Activated T-helper 17 cell treated with anti-CD3 and anti-CD28 coated beads, Interleukin-2, amount 50 U/mL, for 72 hours (primary cell): ENCODE measurements around the gene INPP4B. TPM values are rescaled to one million over a fixed set of nuclear protein-coding genes. Genes with fewer than 3 reads are reported as not detected.

Experiments used
- ATAC-seq: fragments of 150-1000 bp; cut with Tn5 transposase; replicated peaks from 2 replicates; pipeline ENCODE4 v1.10.0; 2021; ENCODE audit warnings: mild to moderate bottlenecking, moderate library complexity
- H3K27ac Mint-ChIP-seq: one replicate; pipeline ENCODE4 v1.8.0; 2022; ENCODE audit warnings: mixed read lengths
- H3K27me3 Mint-ChIP-seq: one replicate; pipeline ENCODE4 v1.8.0; 2022; ENCODE audit warnings: mixed read lengths
- H3K36me3 Mint-ChIP-seq: one replicate; pipeline ENCODE4 v1.8.0; 2022; ENCODE audit warnings: low read depth, mild to moderate bottlenecking, mixed read lengths
- H3K4me1 Mint-ChIP-seq: one replicate; pipeline ENCODE4 v1.8.0; 2022; ENCODE audit warnings: mixed read lengths
- H3K4me3 Mint-ChIP-seq: one replicate; pipeline ENCODE4 v1.8.0; 2022; ENCODE audit warnings: mild to moderate bottlenecking, mixed read lengths
- H3K9me3 Mint-ChIP-seq: one replicate; pipeline ENCODE4 v1.8.0; 2022; ENCODE audit warnings: mixed read lengths
- total RNA-seq, 2 donors: library from RNA; stranded (reverse); gene quantifications; one replicate each; pipeline ENCODE4 v1.2.3, GENCODE V29; 2022

The INPP4B gene
- total RNA-seq, 2 donors from 2014 or later, result 53.9 to 65.0 TPM

- H3K27ac Mint-ChIP-seq, result no peak overlapping the region
- H3K4me3 Mint-ChIP-seq, result no peak overlapping the region
- ATAC-seq, result no peak
- H3K36me3 Mint-ChIP-seq, result peaks cover 69% of the 10 kb centered on the region
- no peaks in the 10 kb centered on the region for H3K9me3 Mint-ChIP-seq
- peaks cover 9% of the 10 kb centered on the region for H3K4me1 Mint-ChIP-seq
- no peaks in the 10 kb centered on the region for H3K27me3 Mint-ChIP-seq
These were observed 742.1 kb downstream of the INPP4B start for GRCh38 chr4:142104041-142104440.

- no peak for ATAC-seq
- Mint-ChIP-seq H3K36me3 (peaks cover 64% of the 10 kb centered on the region), H3K4me1 (peaks cover 10% of the 10 kb centered on the region), H3K27me3 (no peaks in the 10 kb centered on the region), H3K9me3 (no peaks in the 10 kb centered on the region), H3K27ac (no peak overlapping the region), H3K4me3 (no peak overlapping the region)
These were observed 744.7 kb downstream of the INPP4B start for GRCh38 chr4:142101401-142101800.

GRCh38 chr4:142100941-142101340 lies 745.2 kb downstream of the INPP4B start:
- Mint-ChIP-seq H3K4me1 (peaks cover 10% of the 10 kb centered on the region), H3K27ac (peak overlapping the region; percentile 67), H3K4me3 (no peak overlapping the region), H3K27me3 (no peaks in the 10 kb centered on the region), H3K36me3 (peaks cover 63% of the 10 kb centered on the region), H3K9me3 (no peaks in the 10 kb centered on the region)
- no peak for ATAC-seq

- ATAC-seq, result no peak
- Mint-ChIP-seq H3K27me3 (no peaks in the 10 kb centered on the region), H3K4me3 (no peak overlapping the region), H3K27ac (peak overlapping the region; percentile 9), H3K9me3 (no peaks in the 10 kb centered on the region), H3K36me3 (peaks cover 67% of the 10 kb centered on the region), H3K4me1 (peaks cover 10% of the 10 kb centered on the region)
These were observed 747.1 kb downstream of the INPP4B start for GRCh38 chr4:142098900-142099545.

- peaks cover 67% of the 10 kb centered on the region for H3K36me3 Mint-ChIP-seq
- H3K4me1 Mint-ChIP-seq, result peaks cover 10% of the 10 kb centered on the region
- no peaks in the 10 kb centered on the region for H3K27me3 Mint-ChIP-seq
- no peaks in the 10 kb centered on the region for H3K9me3 Mint-ChIP-seq
- H3K4me3 Mint-ChIP-seq, result no peak overlapping the region
- ATAC-seq, result no peak
- H3K27ac Mint-ChIP-seq, result peak overlapping the region; percentile 9
These were observed 747.7 kb downstream of the INPP4B start for GRCh38 chr4:142098380-142098779.

GRCh38 chr4:142097015-142097414 lies 749.1 kb downstream of the INPP4B start:
- H3K27me3 Mint-ChIP-seq, result no peaks in the 10 kb centered on the region
- ATAC-seq, result no peak
- no peaks in the 10 kb centered on the region for H3K9me3 Mint-ChIP-seq
- no peak overlapping the region for H3K27ac Mint-ChIP-seq
- H3K4me3 Mint-ChIP-seq, result no peak overlapping the region
- peaks cover 67% of the 10 kb centered on the region for H3K36me3 Mint-ChIP-seq
- H3K4me1 Mint-ChIP-seq, result peaks cover 10% of the 10 kb centered on the region

- Mint-ChIP-seq H3K36me3 (peaks cover 69% of the 10 kb centered on the region), H3K27ac (no peak overlapping the region), H3K27me3 (no peaks in the 10 kb centered on the region), H3K9me3 (no peaks in the 10 kb centered on the region), H3K4me3 (no peak overlapping the region), H3K4me1 (peaks cover 10% of the 10 kb centered on the region)
- no peak for ATAC-seq
These were observed 750.1 kb downstream of the INPP4B start for GRCh38 chr4:142095886-142096605.

- H3K4me3 Mint-ChIP-seq, result no peak overlapping the region
- H3K27me3 Mint-ChIP-seq, result no peaks in the 10 kb centered on the region
- H3K9me3 Mint-ChIP-seq, result no peaks in the 10 kb centered on the region
- peaks cover 69% of the 10 kb centered on the region for H3K36me3 Mint-ChIP-seq
- ATAC-seq, result no peak
- no peaks in the 10 kb centered on the region for H3K4me1 Mint-ChIP-seq
- H3K27ac Mint-ChIP-seq, result no peak overlapping the region
These were observed 753.2 kb downstream of the INPP4B start for GRCh38 chr4:142092941-142093340.

- Mint-ChIP-seq H3K27ac (peak overlapping the region; percentile 65), H3K27me3 (no peaks in the 10 kb centered on the region), H3K36me3 (peaks cover 73% of the 10 kb centered on the region), H3K4me3 (no peak overlapping the region), H3K9me3 (no peaks in the 10 kb centered on the region), H3K4me1 (no peaks in the 10 kb centered on the region)
- no peak for ATAC-seq
These were observed 754.4 kb downstream of the INPP4B start for GRCh38 chr4:142091691-142092182.

GRCh38 chr4:142091085-142091513 lies 755.0 kb downstream of the INPP4B start:
- Mint-ChIP-seq H3K27me3 (no peaks in the 10 kb centered on the region), H3K27ac (peak overlapping the region; percentile 30), H3K9me3 (no peaks in the 10 kb centered on the region), H3K4me1 (no peaks in the 10 kb centered on the region), H3K36me3 (peaks cover 78% of the 10 kb centered on the region), H3K4me3 (no peak overlapping the region)
- no peak for ATAC-seq

GRCh38 chr4:142088906-142089305 lies 757.2 kb downstream of the INPP4B start:
- no peak for ATAC-seq
- Mint-ChIP-seq H3K36me3 (peaks cover 71% of the 10 kb centered on the region), H3K9me3 (no peaks in the 10 kb centered on the region), H3K4me3 (no peak overlapping the region), H3K27ac (no peak overlapping the region), H3K4me1 (no peaks in the 10 kb centered on the region), H3K27me3 (no peaks in the 10 kb centered on the region)

GRCh38 chr4:142085513-142086292 lies 760.4 kb downstream of the INPP4B start:
- peak overlapping the region; percentile 29 for H3K27ac Mint-ChIP-seq
- H3K9me3 Mint-ChIP-seq, result no peaks in the 10 kb centered on the region
- ATAC-seq, result no peak
- H3K4me3 Mint-ChIP-seq, result no peak overlapping the region
- H3K27me3 Mint-ChIP-seq, result no peaks in the 10 kb centered on the region
- peaks cover 80% of the 10 kb centered on the region for H3K36me3 Mint-ChIP-seq
- H3K4me1 Mint-ChIP-seq, result no peaks in the 10 kb centered on the region

- no peak overlapping the region for H3K27ac Mint-ChIP-seq
- no peaks in the 10 kb centered on the region for H3K4me1 Mint-ChIP-seq
- H3K9me3 Mint-ChIP-seq, result no peaks in the 10 kb centered on the region
- peaks cover 85% of the 10 kb centered on the region for H3K36me3 Mint-ChIP-seq
- no peak for ATAC-seq
- H3K4me3 Mint-ChIP-seq, result no peak overlapping the region
- H3K27me3 Mint-ChIP-seq, result no peaks in the 10 kb centered on the region
These were observed 762.8 kb downstream of the INPP4B start for GRCh38 chr4:142083264-142083663.

- H3K36me3 Mint-ChIP-seq, result peaks cover 85% of the 10 kb centered on the region
- no peak overlapping the region for H3K4me3 Mint-ChIP-seq
- no peaks in the 10 kb centered on the region for H3K9me3 Mint-ChIP-seq
- no peaks in the 10 kb centered on the region for H3K4me1 Mint-ChIP-seq
- ATAC-seq, result no peak
- no peak overlapping the region for H3K27ac Mint-ChIP-seq
- H3K27me3 Mint-ChIP-seq, result no peaks in the 10 kb centered on the region
These were observed 765.1 kb downstream of the INPP4B start for GRCh38 chr4:142081025-142081424.
